Measurements from ENCODE around the gene INPPL1.

INPPL1 gene

GRCh38 chr11:72231396-72232259, 7.1 kb downstream of the INPPL1 start:
- DNase-seq (ENCODE audit: low spot score): peak; percentile 6

- DNase-seq (ENCODE audit: low spot score): peak; percentile 3
These were observed 7.9 kb downstream of the INPPL1 start for GRCh38 chr11:72232260-72233055.

DNA sequence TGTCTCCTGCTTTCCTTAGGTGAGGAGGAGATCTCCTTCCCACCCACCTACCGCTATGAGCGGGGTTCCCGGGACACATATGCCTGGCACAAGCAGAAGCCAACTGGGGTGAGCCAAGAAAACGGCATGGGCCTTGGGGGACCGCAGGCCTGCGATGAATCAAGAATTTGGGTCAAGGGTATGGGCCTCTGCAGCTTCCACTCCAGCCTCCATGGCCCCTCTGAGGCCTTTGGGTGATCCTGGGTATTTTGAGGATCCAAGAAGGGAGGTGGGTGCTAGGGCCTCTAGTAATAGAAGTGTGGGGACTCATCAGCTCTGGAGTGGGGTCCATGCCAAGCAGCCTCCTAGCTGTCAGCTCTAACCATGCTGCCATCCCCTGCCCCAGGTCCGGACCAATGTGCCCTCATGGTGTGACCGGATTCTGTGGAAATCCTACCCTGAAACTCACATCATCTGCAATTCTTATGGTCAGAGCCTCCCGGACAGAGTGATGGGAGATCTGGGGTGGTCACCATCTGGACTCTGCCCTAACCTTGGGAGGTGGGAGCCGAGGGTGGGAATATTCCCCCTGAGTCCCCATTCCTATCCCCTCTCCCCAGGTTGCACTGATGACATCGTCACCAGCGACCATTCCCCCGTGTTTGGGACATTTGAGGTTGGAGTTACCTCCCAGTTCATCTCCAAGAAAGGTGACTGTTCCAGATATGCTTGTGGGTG, 8.6 kb downstream of the INPPL1 start:
- DNase-seq (ENCODE audit: low spot score): peak; percentile 7

GRCh38 chr11:72233773-72234513, 9.4 kb downstream of the INPPL1 start:
- peak; percentile 12 for DNase-seq (ENCODE audit: low spot score)

DNA sequence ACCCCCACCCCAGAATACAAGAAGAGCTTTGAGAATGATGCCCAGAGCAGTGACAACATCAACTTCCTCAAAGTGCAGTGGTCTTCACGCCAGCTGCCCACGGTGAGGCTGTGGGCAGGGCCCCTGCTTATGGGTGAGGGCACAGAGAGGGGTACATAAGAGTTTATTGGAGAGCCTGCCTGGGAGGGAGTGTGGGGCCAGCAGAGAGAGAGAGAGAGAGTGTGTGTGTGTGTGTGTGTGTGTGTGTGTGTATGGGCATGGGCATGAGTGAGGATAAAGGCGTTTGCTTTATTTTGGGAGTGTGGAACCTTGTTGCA, 9.9 kb downstream of the INPPL1 start:
- DNase-seq (ENCODE audit: low spot score): no peak

GRCh38 chr11:72234920-72235319, 10.4 kb downstream of the INPPL1 start:
- no peak for DNase-seq (ENCODE audit: low spot score)

GRCh38 chr11:72235351-72236057, 10.9 kb downstream of the INPPL1 start:
- no peak for DNase-seq (ENCODE audit: low spot score)

- no peak for DNase-seq (ENCODE audit: low spot score)
These were observed 11.6 kb downstream of the INPPL1 start for GRCh38 chr11:72236083-72236697.

DNA sequence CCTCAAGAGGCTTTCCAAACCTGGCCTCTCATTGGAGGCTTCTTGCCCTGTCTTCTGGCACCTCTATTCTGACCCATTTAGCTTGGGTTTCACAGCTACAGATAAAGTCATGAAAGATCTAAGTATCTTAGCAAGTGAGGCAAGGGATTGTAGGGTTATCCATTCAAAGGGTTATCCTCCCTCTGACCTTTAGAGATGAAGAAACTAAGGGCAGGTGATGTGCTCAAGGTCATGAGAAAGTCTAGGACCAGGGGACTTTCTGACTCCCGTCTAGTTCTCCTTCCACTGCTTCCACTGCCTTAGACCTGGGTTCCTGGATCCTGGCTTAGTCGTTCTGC, 12.2 kb downstream of the INPPL1 start:
- no peak for DNase-seq (ENCODE audit: low spot score)

- no peak for DNase-seq (ENCODE audit: low spot score)
These were observed 12.8 kb downstream of the INPPL1 start for GRCh38 chr11:72237112-72237931.

DNA sequence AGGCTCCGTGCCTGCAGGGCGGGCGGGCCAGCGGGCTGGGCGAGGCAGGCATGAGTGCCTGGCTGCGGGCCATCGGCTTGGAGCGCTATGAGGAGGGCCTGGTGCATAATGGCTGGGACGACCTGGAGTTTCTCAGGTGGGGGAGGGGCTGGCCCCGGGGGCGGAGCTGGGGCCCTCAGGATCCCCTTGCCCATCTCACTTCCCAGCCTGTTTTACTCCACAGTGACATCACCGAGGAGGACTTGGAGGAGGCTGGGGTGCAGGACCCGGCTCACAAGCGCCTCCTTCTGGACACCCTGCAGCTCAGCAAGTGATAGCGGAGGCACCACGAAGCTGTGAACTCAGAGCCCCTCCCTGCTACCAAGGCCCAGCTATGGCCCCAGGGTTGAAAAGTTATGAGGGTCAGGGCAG, 13.5 kb downstream of the INPPL1 start:
- peak; percentile 75 for DNase-seq (ENCODE audit: low spot score)

DNA sequence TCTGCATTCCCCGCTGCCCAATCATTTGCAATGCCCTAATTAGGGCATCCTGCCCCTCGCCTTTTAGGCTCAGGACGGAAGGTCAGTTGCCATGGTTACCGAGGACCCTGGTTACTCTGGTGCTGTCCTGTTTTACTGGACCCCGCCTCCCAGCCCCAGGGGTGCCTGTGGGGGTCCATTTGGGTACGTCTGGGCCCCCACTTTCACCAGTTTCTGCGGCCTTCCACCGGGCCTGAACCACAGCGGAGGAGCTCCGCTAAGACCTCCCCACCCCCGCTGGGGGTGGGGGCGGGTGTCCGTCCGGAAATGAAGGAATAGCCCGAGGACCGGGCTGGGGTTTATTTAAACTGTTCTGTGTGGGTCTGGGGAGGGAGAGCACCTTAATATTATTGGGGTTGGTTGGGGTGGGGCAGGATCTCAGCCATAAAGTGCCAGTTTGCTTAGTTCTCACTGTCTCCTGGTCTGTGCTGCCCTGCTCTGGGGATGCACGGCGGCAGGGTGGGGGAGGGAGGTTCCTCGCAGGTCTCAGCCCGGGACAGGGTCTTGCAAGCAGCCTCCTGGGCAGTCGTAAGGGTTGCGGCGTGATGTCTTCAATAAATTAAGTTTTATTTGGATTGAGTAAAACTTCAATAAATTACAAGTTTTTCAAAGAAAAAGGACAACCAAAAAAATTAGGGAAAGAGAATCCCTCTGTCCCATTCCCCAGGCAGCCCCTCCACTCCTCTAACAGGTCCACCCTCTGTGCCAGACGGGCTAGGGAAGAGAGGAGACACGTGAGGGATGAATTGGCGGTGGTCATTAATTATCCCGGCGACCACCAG, 14.1 kb downstream of the INPPL1 start:
- DNase-seq (ENCODE audit: low spot score): no peak

DNA sequence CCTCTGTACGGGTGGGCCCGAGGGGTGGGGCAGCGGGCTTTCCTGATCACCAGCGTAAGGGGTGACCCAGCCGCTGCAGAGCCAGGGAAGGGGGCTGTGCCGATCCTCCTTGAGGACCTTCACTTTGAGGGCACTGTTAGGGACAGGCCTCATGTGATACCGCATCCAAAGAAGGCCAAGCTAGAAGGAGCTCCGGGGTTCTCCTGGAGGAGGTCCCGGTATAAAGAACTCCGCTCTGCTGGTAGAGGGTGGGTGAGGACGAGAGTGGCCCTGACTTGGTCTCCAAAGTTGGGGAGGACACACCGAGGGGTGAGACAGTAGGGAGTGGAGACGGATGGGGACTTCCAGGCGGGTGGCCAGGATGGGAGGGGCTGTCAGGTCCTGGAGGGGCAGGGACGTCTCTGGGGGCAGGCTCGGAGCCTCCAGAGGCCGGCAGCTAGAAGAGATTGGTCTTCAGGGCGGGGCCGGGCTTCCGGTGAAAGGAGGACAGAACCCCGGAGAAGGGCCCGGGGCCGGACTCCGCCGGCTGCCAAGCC, 14.8 kb downstream of the INPPL1 start:
- DNase-seq (ENCODE audit: low spot score): no peak

GRCh38 chr11:72239849-72240460, 15.4 kb downstream of the INPPL1 start:
- no peak for DNase-seq (ENCODE audit: low spot score)

DNA sequence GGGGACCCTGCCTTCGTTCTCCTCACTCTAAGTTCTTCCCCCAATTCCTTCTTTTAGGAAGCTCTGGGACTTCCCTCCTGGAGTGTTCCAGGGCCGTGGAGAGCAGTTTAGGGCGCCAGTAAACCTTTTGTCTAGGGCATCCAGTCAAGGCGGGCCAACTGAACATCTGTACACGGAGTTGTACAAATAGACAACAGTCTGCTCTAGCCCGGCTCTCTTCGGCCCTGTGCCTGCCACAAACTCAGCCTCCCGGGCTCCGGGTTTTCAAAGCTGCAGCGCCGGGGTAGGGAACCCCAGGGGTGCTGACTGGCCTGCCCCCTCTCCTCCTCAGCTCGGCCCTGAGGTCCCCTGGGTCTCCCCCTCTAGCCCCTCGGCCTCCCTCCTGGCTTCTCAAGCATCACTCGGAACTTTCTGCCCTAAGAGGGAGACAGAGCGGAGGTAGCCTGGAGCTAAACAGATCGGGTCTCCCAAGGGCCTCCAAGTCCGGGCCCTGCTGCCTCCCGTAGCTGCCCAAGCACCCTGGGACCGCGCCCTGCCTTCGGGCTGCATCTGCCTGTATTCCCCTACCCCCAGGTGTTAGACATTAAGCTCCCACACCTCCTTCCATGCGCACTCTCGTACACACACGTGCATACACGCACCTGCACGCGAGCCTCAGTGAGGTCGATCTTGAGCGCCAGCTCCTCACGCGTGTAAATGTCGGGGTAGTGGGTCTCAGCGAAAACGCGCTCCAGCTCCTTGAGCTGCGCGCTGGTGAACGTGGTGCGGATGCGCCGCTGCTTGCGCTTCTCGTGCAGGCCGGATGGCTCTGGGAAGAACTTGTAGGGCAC, 16.1 kb downstream of the INPPL1 start:
- no peak for DNase-seq (ENCODE audit: low spot score)

GRCh38 chr11:72241291-72241781, 16.8 kb downstream of the INPPL1 start:
- no peak for DNase-seq (ENCODE audit: low spot score)

- no peak for DNase-seq (ENCODE audit: low spot score)
These were observed 17.6 kb downstream of the INPPL1 start for GRCh38 chr11:72242141-72242540.
